Activated T-cell treated with anti-CD3 and anti-CD28 coated beads, Interleukin-2, amount 50 U/mL, for 4 hours (primary cell): ENCODE results near the gene GLRA3. TPM values are rescaled to one million over a fixed set of nuclear protein-coding genes. Genes with fewer than 3 reads are reported as not detected.
"Not testable (repeated sequence)": the region's sequence is repeated elsewhere in the genome, so short reads cannot be mapped to it uniquely, and the experiment has no call there.

Source experiments
- ATAC-seq, 2 donors: fragments of 200-7000 bp; cut with Tn5 transposase; one replicate each; pipeline ENCODE4 v1.10.0; 2021
- DNase-seq: peaks from one replicate; pipeline ENCODE4 v3.0.0-alpha.2; 2020
- H3K27me3 Mint-ChIP-seq: one replicate; pipeline ENCODE4 v1.8.0; 2021; ENCODE audit warnings: low read depth, mixed read lengths
- H3K36me3 Mint-ChIP-seq: one replicate; pipeline ENCODE4 v1.8.0; 2022; ENCODE audit warnings: mixed read lengths; ENCODE audit not compliant: insufficient read depth
- H3K4me1 Mint-ChIP-seq: one replicate; pipeline ENCODE4 v1.8.0; 2021; ENCODE audit warnings: low read depth, mixed read lengths
- H3K4me3 Mint-ChIP-seq: one replicate; pipeline ENCODE4 v1.8.0; 2021; ENCODE audit warnings: mild to moderate bottlenecking, moderate library complexity, mixed read lengths
- H3K9me3 Mint-ChIP-seq: one replicate; pipeline ENCODE4 v1.8.0; 2021; ENCODE audit warnings: mixed read lengths
- total RNA-seq, 3 donors: library from RNA; stranded (reverse); gene quantifications; one replicate each; pipeline ENCODE4 v1.2.1, GENCODE V29; 2021

Gene GLRA3
- total RNA-seq: not detected

- H3K4me1 Mint-ChIP-seq: peaks cover 2% of the 10 kb centered on the region
- ATAC-seq (peak; percentile 50 to 51), DNase-seq (no peak)
- no peak within 1 kb of the TSS for H3K4me3 Mint-ChIP-seq
- H3K27me3 Mint-ChIP-seq: peaks cover 13% of the 10 kb centered on the region
- H3K9me3 Mint-ChIP-seq: peaks cover 10% of the 10 kb centered on the region
- H3K36me3 Mint-ChIP-seq: no peaks in the 10 kb centered on the region
These were observed at the start of gene GLRA3 for GRCh38 chr4:174828845-174829701. GLRA3 (minus strand) TSS chr4:174829247; CDS start chr4:174828811, 436 bp downstream.

DNA sequence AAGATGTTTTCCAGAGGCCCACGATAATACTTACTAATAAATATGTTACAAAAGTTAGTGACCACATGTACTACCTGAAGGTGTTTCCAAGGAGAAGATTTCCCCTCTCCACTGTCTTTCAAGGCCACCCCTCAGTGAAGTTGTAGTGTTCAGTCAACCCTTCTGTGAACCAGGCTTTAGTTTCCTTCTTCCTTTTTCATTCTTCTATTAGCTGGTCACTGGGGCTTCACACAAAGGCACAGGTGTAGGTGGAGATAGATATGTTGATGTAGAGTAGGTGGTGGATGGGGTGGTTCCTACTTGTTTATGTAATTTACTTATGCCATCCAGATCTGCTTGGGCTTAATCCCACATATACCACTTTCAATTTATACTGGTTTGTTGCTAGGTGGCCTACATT, 45.9 kb upstream of the GLRA3 start:
- Mint-ChIP-seq H3K4me1 (no peaks in the 10 kb centered on the region), H3K4me3 (no peak overlapping the region), H3K9me3 (no peaks in the 10 kb centered on the region), H3K36me3 (no peaks in the 10 kb centered on the region), H3K27me3 (no peaks in the 10 kb centered on the region)
- ATAC-seq (no peak), DNase-seq (no peak)

GRCh38 chr4:174873931-174874330, 44.9 kb upstream of the GLRA3 start:
- H3K9me3 Mint-ChIP-seq: no peaks in the 10 kb centered on the region
- DNase-seq: no peak
- no peaks in the 10 kb centered on the region for H3K36me3 Mint-ChIP-seq
- H3K4me1 Mint-ChIP-seq: no peaks in the 10 kb centered on the region
- no peaks in the 10 kb centered on the region for H3K27me3 Mint-ChIP-seq
- ATAC-seq: no peak
- H3K4me3 Mint-ChIP-seq: no peak overlapping the region

- H3K36me3 Mint-ChIP-seq, H3K4me3 Mint-ChIP-seq, H3K9me3 Mint-ChIP-seq, H3K27me3 Mint-ChIP-seq, H3K4me1 Mint-ChIP-seq, DNase-seq, ATAC-seq: not testable (repeated sequence)
These were observed 44.1 kb upstream of the GLRA3 start for GRCh38 chr4:174873146-174873545.

GRCh38 chr4:174871407-174871806, 42.4 kb upstream of the GLRA3 start:
- Mint-ChIP-seq H3K27me3 (no peaks in the 10 kb centered on the region), H3K9me3 (no peaks in the 10 kb centered on the region), H3K4me3 (no peak overlapping the region), H3K36me3 (no peaks in the 10 kb centered on the region), H3K4me1 (no peaks in the 10 kb centered on the region)
- ATAC-seq (no peak), DNase-seq (no peak)

GRCh38 chr4:174870311-174870710, 41.3 kb upstream of the GLRA3 start:
- Mint-ChIP-seq H3K4me3 (no peak overlapping the region), H3K36me3 (no peaks in the 10 kb centered on the region), H3K27me3 (no peaks in the 10 kb centered on the region), H3K4me1 (no peaks in the 10 kb centered on the region), H3K9me3 (no peaks in the 10 kb centered on the region)
- no peak for ATAC-seq
- no peak for DNase-seq

- Mint-ChIP-seq H3K9me3 (no peaks in the 10 kb centered on the region), H3K27me3 (no peaks in the 10 kb centered on the region)
These were observed 40.3 kb upstream of the GLRA3 start for GRCh38 chr4:174869339-174869738.

GRCh38 chr4:174867903-174868302, 38.9 kb upstream of the GLRA3 start:
- Mint-ChIP-seq H3K27me3 (no peaks in the 10 kb centered on the region), H3K9me3 (no peaks in the 10 kb centered on the region), H3K4me3 (no peak overlapping the region), H3K4me1 (no peaks in the 10 kb centered on the region), H3K36me3 (no peaks in the 10 kb centered on the region)
- no peak for ATAC-seq
- no peak for DNase-seq

More at GRCh38 chr4:174869339-174869738, 40.3 kb upstream of the GLRA3 start:
- DNase-seq (no peak), ATAC-seq (no peak)
- H3K4me1 Mint-ChIP-seq: no peaks in the 10 kb centered on the region
- H3K4me3 Mint-ChIP-seq: no peak overlapping the region
- H3K36me3 Mint-ChIP-seq: no peaks in the 10 kb centered on the region

- ATAC-seq: no peak
- H3K36me3 Mint-ChIP-seq: no peaks in the 10 kb centered on the region
These were observed 36.5 kb upstream of the GLRA3 start for GRCh38 chr4:174865418-174865985.

DNA sequence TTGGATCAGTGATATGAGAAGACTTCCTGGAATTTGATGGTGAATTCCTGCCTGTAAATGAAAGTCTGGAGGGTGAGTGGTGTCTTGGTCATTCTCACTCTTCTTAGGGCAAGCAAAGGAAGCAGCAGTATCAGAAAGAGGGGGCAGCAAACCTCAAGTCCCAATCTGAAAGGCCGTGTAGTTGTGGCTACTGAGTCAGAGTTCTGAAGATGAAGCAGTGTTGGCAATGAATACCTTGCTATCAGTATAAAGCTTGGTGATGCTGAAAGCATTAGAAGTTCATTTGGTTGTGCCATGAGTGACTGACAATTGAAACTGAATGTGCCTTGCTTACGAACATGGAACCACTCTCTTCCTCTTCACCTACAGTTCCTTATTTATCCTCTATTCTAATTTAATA, 35.0 kb upstream of the GLRA3 start:
- no peak for DNase-seq
- H3K9me3 Mint-ChIP-seq: peaks cover 3% of the 10 kb centered on the region
- no peak for ATAC-seq
- no peaks in the 10 kb centered on the region for H3K36me3 Mint-ChIP-seq
- no peak overlapping the region for H3K4me3 Mint-ChIP-seq
- H3K27me3 Mint-ChIP-seq: no peaks in the 10 kb centered on the region
- H3K4me1 Mint-ChIP-seq: no peaks in the 10 kb centered on the region

More at GRCh38 chr4:174865418-174865985, 36.5 kb upstream of the GLRA3 start:
- Mint-ChIP-seq H3K4me3 (no peak overlapping the region), H3K9me3 (peaks cover 3% of the 10 kb centered on the region), H3K27me3 (no peaks in the 10 kb centered on the region), H3K4me1 (no peaks in the 10 kb centered on the region)
- DNase-seq: no peak

GRCh38 chr4:174860588-174860987, 31.5 kb upstream of the GLRA3 start:
- H3K4me1 Mint-ChIP-seq: no peaks in the 10 kb centered on the region
- DNase-seq (no peak), ATAC-seq (no peak)
- H3K9me3 Mint-ChIP-seq: peaks cover 7% of the 10 kb centered on the region
- no peaks in the 10 kb centered on the region for H3K27me3 Mint-ChIP-seq
- H3K36me3 Mint-ChIP-seq: no peaks in the 10 kb centered on the region
- H3K4me3 Mint-ChIP-seq: no peak overlapping the region

GRCh38 chr4:174859904-174860303, 30.9 kb upstream of the GLRA3 start:
- no peak for ATAC-seq
- Mint-ChIP-seq H3K4me3 (no peak overlapping the region), H3K27me3 (no peaks in the 10 kb centered on the region), H3K36me3 (no peaks in the 10 kb centered on the region), H3K4me1 (no peaks in the 10 kb centered on the region), H3K9me3 (peaks cover 7% of the 10 kb centered on the region)
- no peak for DNase-seq

- H3K27me3 Mint-ChIP-seq: no peaks in the 10 kb centered on the region
- H3K4me1 Mint-ChIP-seq: no peaks in the 10 kb centered on the region
- no peaks in the 10 kb centered on the region for H3K36me3 Mint-ChIP-seq
- ATAC-seq (no peak), DNase-seq (no peak)
- peaks cover 7% of the 10 kb centered on the region for H3K9me3 Mint-ChIP-seq
- no peak overlapping the region for H3K4me3 Mint-ChIP-seq
These were observed 28.1 kb upstream of the GLRA3 start for GRCh38 chr4:174856926-174857800.

DNA sequence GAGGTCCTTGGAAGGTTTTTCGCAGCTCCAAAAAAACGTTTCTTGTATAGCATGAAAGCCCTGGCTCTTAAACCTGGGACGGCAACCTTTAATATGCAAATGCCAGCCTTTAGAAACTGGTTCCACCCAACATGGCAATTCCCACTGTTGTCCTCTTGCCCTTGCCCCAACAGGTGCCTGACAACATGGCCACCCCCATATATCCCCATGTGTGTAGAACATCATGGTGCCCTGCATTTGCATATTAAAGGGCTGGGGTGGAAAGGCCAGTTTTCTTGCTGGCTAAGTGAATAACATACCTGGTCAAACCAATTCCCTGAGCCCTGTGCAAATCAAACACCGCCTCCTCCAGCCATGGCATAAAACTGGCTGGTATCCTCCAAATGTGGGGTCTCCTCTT, 26.0 kb upstream of the GLRA3 start:
- no peak for DNase-seq
- Mint-ChIP-seq H3K9me3 (peaks cover 3% of the 10 kb centered on the region), H3K27me3 (no peaks in the 10 kb centered on the region), H3K4me3 (no peak overlapping the region), H3K4me1 (no peaks in the 10 kb centered on the region), H3K36me3 (no peaks in the 10 kb centered on the region)
- ATAC-seq: no peak
